ENCODE results near the gene NRK. TPM values are rescaled to one million over a fixed set of nuclear protein-coding genes. Genes with fewer than 3 reads are reported as not detected.
"Not testable (repeated sequence)": the region's sequence is repeated elsewhere in the genome, so short reads cannot be mapped to it uniquely, and the experiment has no call there.

The NRK gene
- total RNA-seq, 1 donor from 2014 or later = 1.3 TPM

DNA sequence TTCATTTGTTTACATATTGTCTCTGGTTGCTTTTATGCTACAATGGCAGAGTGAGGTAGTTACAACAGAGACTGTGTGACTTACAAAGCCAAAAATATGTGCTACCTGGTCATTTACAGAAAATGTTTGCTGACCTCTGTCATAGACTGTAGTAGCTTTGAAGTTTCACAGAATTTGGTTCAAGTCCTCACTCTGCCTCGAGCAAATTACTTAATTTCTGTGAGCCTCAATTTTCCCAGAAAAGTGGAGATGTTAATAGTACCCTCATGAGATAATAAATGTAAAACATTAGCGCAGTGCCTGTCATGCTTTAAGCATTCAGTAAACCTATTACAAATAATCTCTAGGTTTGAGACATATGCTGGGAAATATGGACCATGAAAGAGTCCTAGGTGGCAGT, 18.4 kb upstream of the NRK start:
- Histone ChIP-seq H3K4me1 (no peaks in the 10 kb centered on the region), H3K9me3 (no peaks in the 10 kb centered on the region), H3K36me3 (no peaks in the 10 kb centered on the region), H3K27ac (no peak overlapping the region), H3K27me3 (no peaks in the 10 kb centered on the region), H3K4me3 (no peak overlapping the region)
- intact Hi-C loops (cut with DNase I) = no loop called here
- DNase-seq (no peak), ATAC-seq (no peak)
- TF ChIP-seq, protein P1, sequence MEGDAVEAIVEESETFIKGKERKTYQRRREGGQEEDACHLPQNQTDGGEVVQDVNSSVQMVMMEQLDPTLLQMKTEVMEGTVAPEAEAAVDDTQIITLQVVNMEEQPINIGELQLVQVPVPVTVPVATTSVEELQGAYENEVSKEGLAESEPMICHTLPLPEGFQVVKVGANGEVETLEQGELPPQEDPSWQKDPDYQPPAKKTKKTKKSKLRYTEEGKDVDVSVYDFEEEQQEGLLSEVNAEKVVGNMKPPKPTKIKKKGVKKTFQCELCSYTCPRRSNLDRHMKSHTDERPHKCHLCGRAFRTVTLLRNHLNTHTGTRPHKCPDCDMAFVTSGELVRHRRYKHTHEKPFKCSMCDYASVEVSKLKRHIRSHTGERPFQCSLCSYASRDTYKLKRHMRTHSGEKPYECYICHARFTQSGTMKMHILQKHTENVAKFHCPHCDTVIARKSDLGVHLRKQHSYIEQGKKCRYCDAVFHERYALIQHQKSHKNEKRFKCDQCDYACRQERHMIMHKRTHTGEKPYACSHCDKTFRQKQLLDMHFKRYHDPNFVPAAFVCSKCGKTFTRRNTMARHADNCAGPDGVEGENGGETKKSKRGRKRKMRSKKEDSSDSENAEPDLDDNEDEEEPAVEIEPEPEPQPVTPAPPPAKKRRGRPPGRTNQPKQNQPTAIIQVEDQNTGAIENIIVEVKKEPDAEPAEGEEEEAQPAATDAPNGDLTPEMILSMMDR (IDR thresholded peaks at IDR 0.05) = no peak

DNA sequence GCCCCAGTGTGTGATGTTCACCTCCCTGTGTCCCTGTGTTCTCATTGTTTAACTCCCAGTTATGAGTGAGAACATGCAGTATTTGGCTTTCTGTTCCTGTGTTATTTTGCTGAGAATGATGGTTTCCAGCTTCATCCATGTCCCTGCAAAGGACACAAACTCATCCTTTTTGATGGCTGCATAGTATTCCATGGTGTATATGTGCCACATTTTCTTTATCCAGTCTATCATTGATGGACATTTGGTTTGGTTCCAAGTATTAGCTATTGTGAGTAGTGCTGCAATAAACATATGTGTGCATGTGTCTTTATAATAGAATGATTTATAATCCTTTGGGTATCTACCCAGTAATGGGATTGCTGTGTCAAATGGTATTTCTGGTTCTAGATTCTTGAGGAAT, 16.7 kb upstream of the NRK start:
- DNase-seq; H3K27me3 ChIP-seq; ATAC-seq; H3K27ac ChIP-seq; H3K4me1 ChIP-seq; H3K9me3 ChIP-seq; H3K36me3 ChIP-seq; H3K4me3 ChIP-seq; intact Hi-C loops (cut with DNase I): not testable (repeated sequence)

DNA sequence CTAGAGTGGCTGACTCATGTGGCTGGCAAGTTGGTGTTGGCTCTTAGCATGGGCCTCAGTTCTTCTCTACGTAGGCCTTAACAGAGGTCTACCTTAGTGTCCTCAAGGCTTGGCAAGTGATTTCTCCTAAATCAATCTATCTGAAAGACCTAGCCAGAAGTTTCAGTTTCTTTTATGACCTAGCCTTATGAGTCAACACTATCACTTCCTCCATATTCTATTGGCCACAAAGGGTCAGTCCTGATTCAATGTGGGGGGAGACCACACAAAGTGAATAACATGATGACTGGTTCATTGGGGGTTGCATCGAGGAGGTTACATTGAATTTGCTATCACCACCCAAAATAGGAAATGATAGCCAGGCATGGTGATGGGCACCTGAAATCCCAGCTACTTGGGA, 5.8 kb upstream of the NRK start:
- ATAC-seq = no peak
- TF ChIP-seq, protein P1 (IDR thresholded peaks at IDR 0.05) = no peak
- H3K27me3 ChIP-seq = peaks cover 8% of the 10 kb centered on the region
- no peaks in the 10 kb centered on the region for H3K36me3 ChIP-seq
- no peak overlapping the region for H3K27ac ChIP-seq
- H3K4me3 ChIP-seq = no peak overlapping the region
- no peak for DNase-seq
- H3K9me3 ChIP-seq = no peaks in the 10 kb centered on the region
- intact Hi-C loops (cut with DNase I) = no loop called here
- H3K4me1 ChIP-seq = no peaks in the 10 kb centered on the region

DNA sequence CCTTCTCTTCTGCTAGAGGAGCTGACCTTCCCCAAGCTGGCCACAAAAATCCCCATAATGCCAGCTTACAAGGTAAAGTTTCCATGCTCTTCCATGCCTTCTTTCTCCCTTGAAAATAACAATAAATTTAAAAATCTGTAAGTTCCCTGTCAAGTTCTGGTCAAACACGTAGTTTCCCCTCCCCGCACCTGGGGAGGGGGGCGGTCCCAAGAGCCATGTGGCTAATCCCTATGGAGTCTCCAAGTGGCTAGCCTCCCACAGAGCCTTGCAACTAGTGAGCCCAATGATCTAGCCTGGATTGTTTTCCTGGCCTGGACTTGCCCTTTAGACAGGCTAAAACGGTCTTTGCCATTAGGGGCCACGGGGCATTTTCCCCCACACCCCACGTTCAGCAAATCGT, 2.1 kb upstream of the NRK start:
- DNase-seq (no peak), ATAC-seq (no peak)
- Histone ChIP-seq H3K27me3 (peaks cover 8% of the 10 kb centered on the region), H3K4me1 (no peaks in the 10 kb centered on the region), H3K36me3 (no peaks in the 10 kb centered on the region), H3K4me3 (no peak overlapping the region), H3K9me3 (no peaks in the 10 kb centered on the region), H3K27ac (no peak overlapping the region)
- TF ChIP-seq, protein P1 (IDR thresholded peaks at IDR 0.05) = no peak
- intact Hi-C loops (cut with DNase I) = no loop called here

DNA sequence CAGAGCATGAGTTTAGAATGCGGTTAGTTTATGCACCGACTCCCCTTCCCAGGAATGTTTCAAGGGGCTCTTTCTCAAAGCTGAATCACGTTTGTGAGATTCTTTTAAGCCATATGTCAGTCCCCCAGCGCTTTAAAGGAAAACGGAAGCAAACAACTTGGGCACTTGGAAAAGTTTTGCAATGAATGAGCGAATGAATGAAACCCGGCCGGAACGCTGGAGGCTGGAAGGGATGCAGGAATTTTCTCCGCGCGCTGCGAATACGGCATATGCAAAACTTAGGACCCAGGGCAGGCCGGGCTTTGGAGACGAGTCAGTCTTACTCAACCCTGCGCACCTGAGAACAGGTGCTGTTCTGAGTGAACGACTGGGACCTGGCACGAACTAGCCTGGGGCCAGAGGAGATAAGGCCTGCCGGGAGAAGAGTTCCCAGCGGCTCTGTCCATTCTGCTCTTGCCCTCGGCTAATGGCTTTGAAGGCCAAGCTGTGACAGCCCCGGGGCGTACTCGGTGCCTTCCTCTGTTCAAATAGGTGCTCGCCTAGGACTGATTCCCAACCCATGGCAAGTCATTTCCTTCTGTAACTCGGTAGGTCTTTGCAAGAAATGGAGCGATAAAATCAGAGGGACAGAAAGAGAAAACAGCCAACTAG, 743 bp upstream of the NRK start:
- ATAC-seq (peak; percentile 73), DNase-seq (peak; percentile 60)
- Histone ChIP-seq H3K36me3 (no peaks in the 10 kb centered on the region), H3K27ac (no peak overlapping the region), H3K27me3 (peaks cover 8% of the 10 kb centered on the region), H3K4me1 (no peaks in the 10 kb centered on the region), H3K4me3 (no peak overlapping the region), H3K9me3 (no peaks in the 10 kb centered on the region)
- intact Hi-C loops (cut with DNase I) = no loop called here
- TF ChIP-seq, protein P1 (IDR thresholded peaks at IDR 0.05) = no peak

DNA sequence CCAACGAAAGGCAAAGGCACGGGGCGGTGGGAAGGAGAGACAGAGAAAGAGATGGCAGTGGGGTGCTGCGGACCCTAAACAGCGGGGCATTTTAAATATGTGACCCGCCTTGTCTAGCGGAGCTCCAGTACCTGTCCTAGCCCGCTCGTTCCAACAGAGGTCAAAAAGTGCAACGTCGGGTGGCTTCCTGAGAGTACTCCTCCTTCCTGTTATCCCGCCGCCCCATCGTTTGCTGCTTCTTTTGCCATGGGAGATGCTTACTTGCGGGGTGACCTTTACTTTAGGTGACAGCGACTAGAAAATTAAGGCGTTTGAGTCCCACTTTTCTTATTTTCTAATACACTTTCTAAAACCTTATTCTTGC, 735 bp downstream of the NRK start:
- TF ChIP-seq, protein P1 (IDR thresholded peaks at IDR 0.05) = no peak
- H3K9me3 ChIP-seq = no peaks in the 10 kb centered on the region
- no peaks in the 10 kb centered on the region for H3K4me1 ChIP-seq
- DNase-seq = no peak
- H3K27ac ChIP-seq = no peak overlapping the region
- ATAC-seq = no peak
- H3K4me3 ChIP-seq = no peak overlapping the region
- H3K36me3 ChIP-seq = no peaks in the 10 kb centered on the region
- H3K27me3 ChIP-seq = peaks cover 8% of the 10 kb centered on the region
- intact Hi-C loops (cut with DNase I) = no loop called here
